ENCODE results near the gene RBBP8NL. TPM values are rescaled to one million over a fixed set of nuclear protein-coding genes. Genes with fewer than 3 reads are reported as not detected.
A peak's percentile ranks its signal among the peaks of the same experiment; 100 is the strongest.

RBBP8NL gene
- total RNA-seq, 1 donor from 2014 or later, result not detected

- DNase-seq (ENCODE audit: low read depth), result no peak
Measured at GRCh38 chr20:62362991-62363919, 64.1 kb downstream of the RBBP8NL start.

GRCh38 chr20:62362590-62362940 lies 64.8 kb downstream of the RBBP8NL start:
- no peak for DNase-seq (ENCODE audit: low read depth)

- DNase-seq (ENCODE audit: low read depth), result peak; percentile 36
Measured at GRCh38 chr20:62361799-62362589, 65.3 kb downstream of the RBBP8NL start.

- no peak for DNase-seq (ENCODE audit: low read depth)
Measured at GRCh38 chr20:62360854-62361798, 66.2 kb downstream of the RBBP8NL start.

Other genes starting within 250 kb of the RBBP8NL start
- 21.7 and 25.2 TPM in 2 replicates for gene MTG2, start 244.5 kb downstream of the RBBP8NL start, total RNA-seq
- gene HRH3, start 207.3 kb downstream of the RBBP8NL start, total RNA-seq, result not detected in 2 replicates
- 41.9 and 42.7 TPM in 2 replicates for gene OSBPL2, start 189.0 kb downstream of the RBBP8NL start, total RNA-seq
- gene ADRM1, start 124.5 kb downstream of the RBBP8NL start, total RNA-seq, result 85.2 and 144 TPM in 2 replicates
- 58.5 and 299 TPM in 2 replicates for gene LAMA5, start 60.2 kb downstream of the RBBP8NL start, total RNA-seq
- gene RPS21, start 40.4 kb downstream of the RBBP8NL start, total RNA-seq, result 170 and 654 TPM in 2 replicates
- 2.7 TPM in 1 of 2 replicates, not detected in the other for gene CABLES2, start 20.3 kb downstream of the RBBP8NL start, total RNA-seq
- not detected in 2 replicates for gene GATA5, start 48.5 kb upstream of the RBBP8NL start, total RNA-seq
- 6.1 and 30.7 TPM in 2 replicates for gene SLCO4A1, start 215.0 kb upstream of the RBBP8NL start, total RNA-seq